Measurements from ENCODE around the gene CCDC148. TPM values are rescaled to one million over a fixed set of nuclear protein-coding genes. Genes with fewer than 3 reads are reported as not detected.

Gene CCDC148
- total RNA-seq, 4 donors from 2014 or later, result 0.66 TPM; not detected in 3

GRCh38 chr2:158189526-158189925 lies 267.0 kb downstream of the CCDC148 start:
- Histone ChIP-seq H3K4me1 (no peaks in the 10 kb centered on the region), H3K9me3 (no peaks in the 10 kb centered on the region), H3K36me3 (no peaks in the 10 kb centered on the region), H3K27me3 (no peaks in the 10 kb centered on the region), H3K27ac (no peak overlapping the region), H3K4me3 (no peak overlapping the region)
- DNase-seq (no peak), ATAC-seq (no peak)
- intact Hi-C loops (cut with DNase I; ENCODE audit: low total_unique reads), result no loop called here
- in situ Hi-C loops (cut with MboI; ENCODE audit: low sequenced_read_pairs in 4 of 4), result loop anchor here in 1 of 4 donors (25.0 kb wide), 1 partner anchor 548 kb away; no protein-coding TSS in a partner anchor
- TF ChIP-seq CTCF (IDR thresholded peaks at IDR 0.05 in 4 of 5, conservative IDR thresholded peaks at IDR 0.05 in 1 of 5) (no peak), POLR2A (IDR thresholded peaks at IDR 0.05) (no peak)

GRCh38 chr2:158187908-158188307 lies 268.6 kb downstream of the CCDC148 start:
- in situ Hi-C loops (cut with MboI; ENCODE audit: low sequenced_read_pairs in 4 of 4), result loop anchor here in 1 of 4 donors (25.0 kb wide), 1 partner anchor 549 kb away; no protein-coding TSS in a partner anchor

GRCh38 chr2:158184556-158185343 lies 271.8 kb downstream of the CCDC148 start:
- in situ Hi-C loops (cut with MboI; ENCODE audit: low sequenced_read_pairs in 4 of 4), result loop anchor here in 1 of 4 donors (25.0 kb wide), 1 partner anchor 553 kb away; no protein-coding TSS in a partner anchor
- no peaks in the 10 kb centered on the region for H3K4me1 ChIP-seq
- H3K36me3 ChIP-seq, result no peaks in the 10 kb centered on the region
- H3K27me3 ChIP-seq, result no peaks in the 10 kb centered on the region
- TF ChIP-seq POLR2A (IDR thresholded peaks at IDR 0.05), result no peak
- TF ChIP-seq CTCF (IDR thresholded peaks at IDR 0.05 in 4 of 5, conservative IDR thresholded peaks at IDR 0.05 in 1 of 5), result no peak
- no peak overlapping the region for H3K4me3 ChIP-seq
- intact Hi-C loops (cut with DNase I; ENCODE audit: low total_unique reads), result no loop called here
- H3K9me3 ChIP-seq, result no peaks in the 10 kb centered on the region
- DNase-seq (no peak), ATAC-seq (no peak)
- no peak overlapping the region for H3K27ac ChIP-seq

More at GRCh38 chr2:158187908-158188307, 268.6 kb downstream of the CCDC148 start:
- H3K27ac ChIP-seq, result no peak overlapping the region
- H3K4me1 ChIP-seq, result no peaks in the 10 kb centered on the region
- no peak for TF ChIP-seq POLR2A (IDR thresholded peaks at IDR 0.05)
- TF ChIP-seq CTCF (IDR thresholded peaks at IDR 0.05 in 4 of 5, conservative IDR thresholded peaks at IDR 0.05 in 1 of 5), result no peak
- intact Hi-C loops (cut with DNase I; ENCODE audit: low total_unique reads), result no loop called here
- H3K4me3 ChIP-seq, result no peak overlapping the region
- DNase-seq (no peak), ATAC-seq (no peak)
- no peaks in the 10 kb centered on the region for H3K9me3 ChIP-seq
- H3K36me3 ChIP-seq, result no peaks in the 10 kb centered on the region
- no peaks in the 10 kb centered on the region for H3K27me3 ChIP-seq

- H3K9me3 ChIP-seq, result no peaks in the 10 kb centered on the region
- H3K36me3 ChIP-seq, result no peaks in the 10 kb centered on the region
- no peak overlapping the region for H3K4me3 ChIP-seq
- intact Hi-C loops (cut with DNase I; ENCODE audit: low total_unique reads), result no loop called here
- ATAC-seq (no peak), DNase-seq (no peak)
- H3K4me1 ChIP-seq, result no peaks in the 10 kb centered on the region
- no peak for TF ChIP-seq CTCF (IDR thresholded peaks at IDR 0.05 in 4 of 5, conservative IDR thresholded peaks at IDR 0.05 in 1 of 5)
- no peak for TF ChIP-seq POLR2A (IDR thresholded peaks at IDR 0.05)
- in situ Hi-C loops (cut with MboI; ENCODE audit: low sequenced_read_pairs in 4 of 4), result loop anchor here in 1 of 4 donors (25.0 kb wide), 1 partner anchor 553 kb away; no protein-coding TSS in a partner anchor
- H3K27me3 ChIP-seq, result no peaks in the 10 kb centered on the region
- no peak overlapping the region for H3K27ac ChIP-seq
Observed at GRCh38 chr2:158184001-158184400, 272.6 kb downstream of the CCDC148 start.
